Germinal center (tissue), 1 donor: ENCODE results near the gene PGF.

Source experiments
- DNase-seq: peaks from one replicate; pipeline ENCODE4 v3.0.0; 2012; ENCODE audit warnings: mixed read lengths, low spot score

The PGF gene

GRCh38 chr14:74898694-74899093 is 56.7 kb downstream of the PGF start:
- no peak for DNase-seq

- DNase-seq = no peak
Measured at GRCh38 chr14:74898083-74898482, 57.3 kb downstream of the PGF start.

- DNase-seq = no peak
Measured at GRCh38 chr14:74897642-74898041, 57.8 kb downstream of the PGF start.

- no peak for DNase-seq
Measured at GRCh38 chr14:74896400-74896799, 59.0 kb downstream of the PGF start.

GRCh38 chr14:74893614-74894091 is 61.7 kb downstream of the PGF start:
- peak; percentile 51 for DNase-seq

- no peak for DNase-seq
Measured at GRCh38 chr14:74892745-74893144, 62.7 kb downstream of the PGF start.

- DNase-seq = no peak
Measured at GRCh38 chr14:74891870-74892269, 63.5 kb downstream of the PGF start.
